OCI-M2 (cell line): ENCODE measurements around the gene DOHH.
"Not testable (repeated sequence)": the region's sequence is repeated elsewhere in the genome, so short reads cannot be mapped to it uniquely, and the experiment has no call there.

Source experiments
- DNase-seq: peaks from one replicate; lab custom pipeline; 2025; ENCODE audit not compliant: unreplicated experiment; lab: John Stamatoyannopoulos, UW

DOHH gene

GRCh38 chr19:3520166-3521103 is 20.0 kb upstream of the DOHH start:
- no peak for DNase-seq

DNA sequence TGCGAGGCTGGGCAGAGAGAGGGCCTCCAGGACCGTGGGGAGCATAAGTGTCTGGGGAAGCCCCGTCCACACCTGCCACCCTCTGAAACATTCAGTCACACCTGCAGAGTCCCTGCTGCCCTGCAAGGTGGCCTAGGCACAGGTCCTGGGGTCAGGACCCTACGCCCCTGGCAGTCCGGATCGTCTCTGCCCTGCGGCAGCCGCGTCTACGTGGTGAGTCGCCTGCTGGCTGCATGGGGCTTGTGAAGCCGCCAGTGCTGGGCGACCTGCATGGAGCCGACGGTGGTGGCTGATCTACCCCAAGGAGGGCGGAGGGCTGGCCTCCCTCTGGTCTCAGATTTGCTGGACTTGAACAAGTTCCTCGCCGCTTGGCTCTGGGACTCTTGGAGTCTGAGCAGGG is 18.7 kb upstream of the DOHH start:
- no peak for DNase-seq

DNA sequence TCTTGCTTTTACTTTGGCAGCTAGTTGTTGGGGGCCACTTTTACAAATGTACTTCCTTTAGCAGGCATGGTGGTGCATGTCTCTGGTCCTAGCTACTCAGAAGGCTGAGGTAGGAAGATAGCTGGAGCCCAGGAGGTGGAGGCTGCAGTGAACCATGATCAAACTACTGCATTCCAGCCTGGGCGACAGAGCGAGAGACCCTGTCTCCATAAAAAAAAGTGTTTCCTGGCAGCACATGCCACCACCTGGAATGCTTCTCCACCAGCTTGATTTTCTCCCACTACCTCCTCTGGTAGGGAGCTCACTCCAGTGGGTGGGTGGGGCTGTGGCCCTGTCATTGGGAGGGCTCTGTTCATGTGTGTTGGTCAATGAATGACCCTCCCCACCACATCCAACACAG is 18.2 kb upstream of the DOHH start:
- DNase-seq, result no peak

DNA sequence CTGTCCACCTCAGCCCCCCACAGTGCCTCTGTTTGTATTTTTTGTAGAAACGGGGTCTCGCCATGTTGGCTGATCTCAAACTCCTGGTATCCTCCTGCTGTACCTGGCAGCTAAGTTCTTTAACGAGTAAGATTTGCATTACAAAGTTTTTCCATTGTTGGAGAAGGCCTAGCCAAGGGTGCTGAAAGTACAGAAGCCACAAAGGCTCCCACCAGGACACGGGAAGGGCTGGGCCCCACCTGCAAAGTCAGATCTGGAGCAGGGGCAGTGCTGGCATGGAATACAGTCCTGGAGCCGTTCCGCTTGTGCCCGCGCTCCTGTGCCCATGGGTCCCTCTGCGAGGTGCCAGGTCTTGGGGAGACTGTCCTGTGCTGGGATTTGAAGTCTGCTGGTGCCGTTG is 17.8 kb upstream of the DOHH start:
- DNase-seq, result no peak

DNA sequence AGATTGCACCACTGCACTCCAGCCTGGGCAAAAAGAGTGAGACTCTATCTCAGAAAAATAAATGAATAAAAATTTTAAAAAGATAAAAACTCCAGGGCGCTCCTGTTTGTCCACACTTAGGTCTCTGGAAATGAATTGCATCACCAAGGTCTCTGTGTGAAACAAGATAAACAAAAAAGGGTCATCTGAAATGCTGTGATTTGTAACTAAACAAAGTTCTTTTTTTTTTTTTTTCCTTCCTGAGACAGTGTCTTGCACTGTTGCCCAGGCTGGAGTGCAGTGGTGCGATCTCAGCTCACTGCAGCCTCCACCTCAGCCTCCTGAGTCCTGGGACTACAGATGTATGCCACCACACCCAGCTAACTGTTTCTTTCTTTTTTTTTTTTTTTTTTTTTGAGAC is 17.2 kb upstream of the DOHH start:
- DNase-seq, result no peak

- DNase-seq, result no peak
Observed at GRCh38 chr19:3516675-3517207, 16.3 kb upstream of the DOHH start.

DNA sequence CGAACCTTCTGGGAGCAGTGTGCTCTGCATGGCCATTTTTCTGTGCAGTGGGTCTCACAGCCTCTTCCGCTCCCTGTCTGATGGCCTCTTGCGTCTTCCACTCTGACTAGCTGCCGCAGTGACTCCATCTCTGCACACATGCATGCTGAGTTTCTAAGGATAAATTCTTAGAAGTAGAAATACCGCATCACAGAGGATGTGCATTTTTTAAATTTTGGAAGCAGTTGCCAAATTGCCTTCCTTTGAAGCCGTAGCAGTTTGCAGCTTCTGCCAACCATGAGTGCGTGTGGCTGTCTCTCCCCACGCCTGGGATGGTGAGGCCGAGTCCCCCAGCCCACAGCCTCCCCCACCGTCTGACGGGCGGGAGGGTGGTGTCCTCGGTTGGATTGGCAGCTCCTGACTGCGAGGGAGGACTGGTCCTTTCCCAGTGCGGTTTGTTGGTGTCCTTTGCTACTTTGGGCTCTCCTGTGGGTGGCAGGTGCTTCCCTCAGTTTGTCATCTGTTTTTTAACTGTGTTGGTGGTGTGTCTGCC is 15.5 kb upstream of the DOHH start:
- no peak for DNase-seq

GRCh38 chr19:3514930-3515329 is 14.5 kb upstream of the DOHH start:
- no peak for DNase-seq

DNA sequence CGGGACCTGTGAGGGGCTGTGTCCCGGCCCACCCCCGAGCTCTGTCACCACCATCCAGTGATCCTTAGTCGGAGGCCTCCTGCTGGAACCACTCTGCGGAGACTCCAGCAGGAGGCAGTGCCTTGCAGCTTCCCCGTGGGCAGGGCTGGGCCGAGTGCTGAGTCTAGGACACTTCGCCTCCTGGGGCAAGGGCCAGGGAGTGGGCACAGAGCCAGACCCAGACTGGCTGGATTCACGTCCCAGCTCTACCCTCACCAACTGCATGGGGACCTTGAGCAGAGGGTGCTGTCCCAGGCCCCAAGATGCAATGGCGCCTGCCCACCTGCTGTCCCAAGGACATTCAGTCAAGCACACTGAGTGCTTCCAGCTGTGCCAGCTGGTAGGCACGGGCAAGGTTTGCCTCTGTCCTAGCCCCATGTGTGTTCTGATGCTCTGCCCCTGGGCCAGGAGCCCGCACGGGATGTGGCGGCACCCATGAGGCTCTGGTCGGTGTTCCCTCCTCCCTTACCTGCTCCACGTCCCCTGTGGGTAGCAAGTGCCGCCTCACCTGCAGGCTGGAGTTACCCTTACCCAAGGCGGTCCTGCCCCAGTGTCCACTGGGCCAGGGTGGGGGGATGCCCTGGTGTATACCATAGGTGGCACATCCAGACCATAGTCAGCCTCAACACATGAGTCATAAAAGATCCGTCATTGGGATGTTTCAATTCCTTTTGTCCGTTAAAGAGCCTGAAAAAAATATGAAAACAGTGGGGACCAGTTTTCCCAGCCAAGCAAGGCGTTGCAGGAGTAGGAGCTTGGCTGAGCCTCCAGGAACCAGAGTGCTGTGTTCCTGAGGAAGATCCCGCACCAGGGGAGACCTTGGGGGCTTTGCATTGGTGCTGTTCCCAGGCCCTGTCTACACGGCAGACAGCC is 13.0 kb upstream of the DOHH start:
- no peak for DNase-seq

DNA sequence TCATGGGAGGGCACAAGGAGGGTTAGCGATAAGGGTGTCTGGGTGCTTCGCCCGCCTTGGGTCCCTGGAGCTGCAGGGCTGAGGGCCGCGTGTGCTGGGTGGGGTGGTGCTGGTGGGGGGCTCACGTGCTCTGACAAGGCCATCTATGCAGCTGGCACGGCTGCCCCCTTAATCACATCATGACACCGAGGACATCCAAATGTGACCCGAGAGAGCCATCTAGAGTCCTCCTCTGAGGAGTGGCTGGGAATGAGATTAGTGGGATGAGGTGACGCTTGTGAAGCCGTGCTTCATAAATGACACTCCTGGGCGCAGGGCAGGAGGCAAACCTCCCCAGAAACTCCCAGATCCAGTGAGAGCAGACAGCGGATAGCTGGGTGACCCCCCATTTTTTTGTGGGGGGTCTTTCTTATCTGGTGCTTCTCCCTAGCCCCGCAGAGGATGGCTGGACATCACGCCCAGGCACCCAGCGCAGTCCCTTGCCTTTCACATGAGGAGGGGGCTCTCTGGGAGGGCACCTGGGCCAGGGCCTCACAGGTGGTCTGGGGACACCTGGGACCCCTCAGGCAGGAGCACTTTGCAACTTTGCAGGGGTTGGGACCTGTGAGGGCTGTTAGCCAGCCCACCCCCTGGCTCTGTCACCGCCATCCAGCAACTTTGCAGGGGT is 12.2 kb upstream of the DOHH start:
- no peak for DNase-seq

DNA sequence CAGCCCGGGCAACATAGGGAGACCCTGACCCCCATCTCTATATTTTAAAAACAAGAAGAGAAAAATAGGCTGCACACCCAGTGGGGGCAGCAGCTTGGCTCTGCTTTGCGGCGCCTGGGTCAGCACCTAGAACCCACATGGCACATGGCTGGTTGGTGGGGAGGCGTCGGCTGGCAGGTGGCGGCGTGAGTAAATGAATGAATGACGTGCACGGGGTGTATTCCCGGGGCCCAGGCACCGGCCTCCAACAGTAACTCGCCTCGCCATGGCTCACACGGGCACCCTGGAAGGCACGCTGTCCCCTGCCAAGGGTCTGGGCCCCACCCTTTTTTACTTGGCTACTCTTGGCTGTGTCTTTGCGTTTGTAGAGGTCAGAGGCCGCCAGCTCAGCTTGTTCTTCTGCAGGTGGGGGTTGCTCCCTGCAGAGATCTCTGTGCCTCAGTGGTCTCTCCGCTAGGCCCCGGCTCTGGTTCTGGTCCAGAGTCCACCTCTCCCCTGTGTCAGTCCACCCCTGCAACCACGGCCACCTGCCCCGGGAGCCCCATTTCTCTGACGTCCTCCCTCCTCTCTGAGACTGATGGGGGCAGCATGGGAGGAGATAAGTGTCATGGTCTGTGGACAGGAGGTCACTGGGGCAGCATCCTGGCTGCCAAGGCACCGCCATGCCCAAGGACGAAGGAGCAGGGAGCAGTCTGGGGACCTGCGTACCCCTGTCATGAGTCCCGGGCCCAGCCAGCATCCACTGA is 11.2 kb upstream of the DOHH start:
- DNase-seq, result no peak

- DNase-seq, result no peak
Observed at GRCh38 chr19:3510727-3511126, 10.3 kb upstream of the DOHH start.

- DNase-seq, result no peak
Observed at GRCh38 chr19:3509566-3509989, 9.1 kb upstream of the DOHH start.

- no peak for DNase-seq
Observed at GRCh38 chr19:3508771-3509535, 8.5 kb upstream of the DOHH start.

DNA sequence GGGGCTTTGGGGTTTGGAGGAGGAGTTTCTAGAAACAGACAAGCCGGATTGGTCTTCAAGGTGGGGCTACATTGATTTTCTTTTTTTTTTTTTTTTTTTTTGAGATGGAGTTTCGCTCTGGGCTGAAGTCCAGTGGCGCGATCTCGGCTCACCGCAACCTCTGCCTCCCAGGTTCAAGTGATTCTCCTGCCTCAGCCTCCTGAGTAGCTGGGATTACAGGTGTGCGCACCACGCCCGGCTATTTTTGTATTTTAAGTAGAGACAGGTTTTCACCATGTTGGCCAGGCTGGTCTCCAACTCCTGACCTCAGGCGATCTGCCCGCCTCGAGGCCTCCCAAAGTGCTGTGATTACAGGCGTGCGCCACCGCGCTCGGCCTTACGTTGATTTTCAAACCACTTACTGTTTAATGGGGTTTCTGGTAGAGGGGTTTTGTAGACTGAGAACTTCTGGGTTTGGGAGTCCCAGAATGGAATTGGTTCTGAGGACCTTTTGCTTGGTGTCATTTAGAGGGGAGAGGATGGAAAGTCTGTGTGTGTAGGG is 7.7 kb upstream of the DOHH start:
- not testable (repeated sequence) for DNase-seq

GRCh38 chr19:3507371-3508120 is 7.1 kb upstream of the DOHH start:
- no peak for DNase-seq

DNA sequence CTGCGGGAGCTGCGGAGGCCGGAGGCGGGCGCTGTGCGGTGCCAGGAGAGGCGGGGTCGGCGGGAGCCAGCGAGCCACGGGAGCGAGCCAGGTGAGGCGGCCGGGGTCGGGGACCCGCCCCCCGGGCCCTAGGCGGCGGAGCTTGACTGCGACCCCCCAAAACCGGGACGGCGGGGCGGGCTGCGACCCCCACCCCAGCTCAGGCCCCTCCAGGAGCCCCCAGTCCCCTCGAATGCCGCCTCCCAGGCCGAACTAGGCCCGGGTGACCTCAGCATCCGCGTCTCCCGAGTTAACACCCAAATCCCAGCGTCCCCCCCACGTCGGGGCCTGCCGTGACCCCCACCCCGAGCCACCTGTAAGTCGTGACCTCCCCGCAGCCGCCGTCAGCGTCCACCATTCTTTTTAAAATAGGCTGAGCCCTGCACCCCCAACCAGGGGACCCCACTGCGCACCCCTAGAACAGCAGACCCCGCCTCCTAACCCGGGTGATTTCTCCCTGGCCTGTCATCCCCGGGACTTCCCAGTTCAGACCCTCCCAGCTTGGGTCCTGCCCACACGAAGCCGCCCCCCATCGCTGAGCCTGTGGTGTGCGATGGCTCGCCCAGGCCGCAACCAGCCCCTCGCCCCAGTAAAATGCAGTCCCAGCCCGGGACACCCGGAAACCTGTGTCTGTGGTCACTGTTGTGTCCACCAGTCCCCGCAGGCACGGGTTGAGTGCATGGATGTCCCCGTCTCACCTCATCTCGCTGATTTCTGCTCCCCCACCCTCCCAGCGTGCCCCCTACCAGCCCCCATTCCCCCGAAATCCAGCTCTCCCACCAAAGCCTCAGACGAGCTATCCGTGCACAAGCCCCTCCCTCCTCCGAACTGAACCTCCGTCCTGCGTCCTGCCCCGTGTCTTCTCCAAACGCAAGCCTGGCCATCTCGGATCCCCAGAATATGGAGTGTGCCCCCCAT is 6.2 kb upstream of the DOHH start:
- DNase-seq, result no peak
